Measurements from ENCODE around the gene SAMD4A. TPM values are rescaled to one million over a fixed set of nuclear protein-coding genes. Genes with fewer than 3 reads are reported as not detected.

The SAMD4A gene
- total RNA-seq, 1 experiment from 2014 or later: 9.6 TPM

- H2AFZ ChIP-seq (ENCODE audit: low read length): no peak overlapping the region
- no peak overlapping the region for H3K9ac ChIP-seq (ENCODE audit: extremely low read depth, insufficient read length, low read length)
- H3K9me3 ChIP-seq (ENCODE audit: control insufficient read depth, low read depth, low read length): no peaks in the 10 kb centered on the region
- no peak for TF ChIP-seq CTCF (conservative IDR thresholded peaks at IDR 0.05)
- no peak for DNase-seq
- no peak overlapping the region for H4K5ac ChIP-seq (ENCODE audit: insufficient read length, low read depth, low read length)
- peaks cover 0 to 2% (median 0%) of the 10 kb centered on the region in 3 experiments; a peak in 1 of 7 replicates for H3K36me3 Mint-ChIP-seq (ENCODE audit: insufficient read depth in 1 of 3, low read depth in 3 of 3)
- no peak overlapping the region for H2BK120ac ChIP-seq (ENCODE audit: low read depth, low read length, poor library complexity, severe bottlenecking)
- H3K27me3 ChIP-seq (ENCODE audit: insufficient read depth, low read length): no peaks in the 10 kb centered on the region
- H3K56ac ChIP-seq (ENCODE audit: insufficient read length, low read depth, low read length): no peak overlapping the region
- H3K79me1 ChIP-seq (ENCODE audit: insufficient read depth, low read depth, low read length, poor library complexity, severe bottlenecking): no peaks in the 10 kb centered on the region
- H3K4me1 ChIP-seq (ENCODE audit: insufficient read depth, low read length): no peaks in the 10 kb centered on the region
- no peak overlapping the region for H2AK5ac ChIP-seq (ENCODE audit: insufficient read length, low read length)
- H2BK12ac ChIP-seq (ENCODE audit: insufficient read length, low read depth, low read length): no peak overlapping the region
- H3K27me3 Mint-ChIP-seq (ENCODE audit: low read depth): no peaks in the 10 kb centered on the region
- H3K18ac ChIP-seq (ENCODE audit: insufficient read length, low read depth, low read length): no peak overlapping the region
- no peak overlapping the region for H2BK20ac ChIP-seq (ENCODE audit: low read depth, low read length, poor library complexity, severe bottlenecking)
- no peaks in the 10 kb centered on the region for H4K20me1 ChIP-seq (ENCODE audit: control insufficient read depth, insufficient read depth, insufficient read length)
- H3K4ac ChIP-seq (ENCODE audit: low read depth, low read length): no peak overlapping the region
- H3K79me2 ChIP-seq (ENCODE audit: insufficient read depth, low read length): no peaks in the 10 kb centered on the region
- no peak overlapping the region for H2BK15ac ChIP-seq (ENCODE audit: low read depth, low read length)
- no peak overlapping the region for H3K14ac ChIP-seq (ENCODE audit: insufficient read depth, low read length)
- no peak overlapping the region for H2BK5ac ChIP-seq (ENCODE audit: insufficient read length, low read length)
- H3T11ph ChIP-seq (ENCODE audit: low read length): no peak overlapping the region
- no peaks in the 10 kb centered on the region for H3K9me3 Mint-ChIP-seq
- no peak overlapping the region for H3K23ac ChIP-seq (ENCODE audit: insufficient read length, low read depth, low read length)
- no peak overlapping the region for H3K27ac Mint-ChIP-seq
- no CpG with 5 or more reads among the region's 2 CpGs for WGBS (ENCODE audit: extremely low coverage, insufficient read length, low lambda C conversion rate)
- H3K27ac ChIP-seq (ENCODE audit: insufficient read length, low read depth, low read length): no peak overlapping the region
- H3K23me2 ChIP-seq (ENCODE audit: insufficient read length, low read depth, low read length, poor library complexity, severe bottlenecking): no peaks in the 10 kb centered on the region
- H4K8ac ChIP-seq (replicated peaks; ENCODE audit: insufficient read length, low read depth, low read length): no peak overlapping the region
- H4K91ac ChIP-seq (ENCODE audit: insufficient read length, low read depth, low read length): no peak overlapping the region
- no peak overlapping the region for H3K4me3 Mint-ChIP-seq
- H3K4me1 Mint-ChIP-seq: peaks cover 4 to 5% of the 10 kb centered on the region in 2 experiments; a peak in 3 of 4 replicates
- no peak overlapping the region for H3K4me2 ChIP-seq (ENCODE audit: insufficient read depth, insufficient read length, low read length)
Observed at GRCh38 chr14:54704768-54705167, 137.8 kb downstream of the SAMD4A start.
